ENCODE measurements around the gene KIF6. TPM values are rescaled to one million over a fixed set of nuclear protein-coding genes. Genes with fewer than 3 reads are reported as not detected.

Gene KIF6
- total RNA-seq, 1 donor from 2014 or later = not detected

- DNase-seq (ENCODE audit: low read depth) (no peak), FAIRE-seq (no peak)
- no peak overlapping the region for H3K4me3 ChIP-seq (ENCODE audit: low read depth, low read length)
- H3K36me3 ChIP-seq (ENCODE audit: control insufficient read depth, insufficient read depth, low read length) = no peaks in the 10 kb centered on the region
- no peaks in the 10 kb centered on the region for H3K27me3 ChIP-seq (ENCODE audit: control insufficient read depth, insufficient read depth, low read length)
- TF ChIP-seq CTCF (IDR thresholded peaks at IDR 0.05; ENCODE audit: insufficient read depth, low read length, severe bottlenecking) = no peak
These were observed 349.8 kb downstream of the KIF6 start for GRCh38 chr6:39375405-39375804.

- FAIRE-seq (no peak), DNase-seq (ENCODE audit: low read depth) (no peak)
- no peaks in the 10 kb centered on the region for H3K27me3 ChIP-seq (ENCODE audit: control insufficient read depth, insufficient read depth, low read length)
- H3K36me3 ChIP-seq (ENCODE audit: control insufficient read depth, insufficient read depth, low read length) = no peaks in the 10 kb centered on the region
- no peak overlapping the region for H3K4me3 ChIP-seq (ENCODE audit: low read depth, low read length)
- no peak for TF ChIP-seq CTCF (IDR thresholded peaks at IDR 0.05; ENCODE audit: insufficient read depth, low read length, severe bottlenecking)
These were observed 354.8 kb downstream of the KIF6 start for GRCh38 chr6:39370390-39370789.

GRCh38 chr6:39369987-39370386 lies 355.2 kb downstream of the KIF6 start:
- peak; percentile 27 for TF ChIP-seq CTCF (IDR thresholded peaks at IDR 0.05; ENCODE audit: insufficient read depth, low read length, severe bottlenecking)
- FAIRE-seq = no peak
- Histone ChIP-seq H3K27me3 (ENCODE audit: control insufficient read depth, insufficient read depth, low read length) (no peaks in the 10 kb centered on the region), H3K4me3 (ENCODE audit: low read depth, low read length) (no peak overlapping the region), H3K36me3 (ENCODE audit: control insufficient read depth, insufficient read depth, low read length) (no peaks in the 10 kb centered on the region)
- peak; percentile 2 for DNase-seq (ENCODE audit: low read depth)

- TF ChIP-seq CTCF (IDR thresholded peaks at IDR 0.05; ENCODE audit: insufficient read depth, low read length, severe bottlenecking) = no peak
- H3K4me3 ChIP-seq (ENCODE audit: low read depth, low read length) = no peak overlapping the region
- no peaks in the 10 kb centered on the region for H3K27me3 ChIP-seq (ENCODE audit: control insufficient read depth, insufficient read depth, low read length)
- no peak for FAIRE-seq
- no peak for DNase-seq (ENCODE audit: low read depth)
- H3K36me3 ChIP-seq (ENCODE audit: control insufficient read depth, insufficient read depth, low read length) = no peaks in the 10 kb centered on the region
These were observed 357.5 kb downstream of the KIF6 start for GRCh38 chr6:39367700-39368099.

- no peak for DNase-seq (ENCODE audit: low read depth)
- Histone ChIP-seq H3K4me3 (ENCODE audit: low read depth, low read length) (no peak overlapping the region), H3K27me3 (ENCODE audit: control insufficient read depth, insufficient read depth, low read length) (no peaks in the 10 kb centered on the region), H3K36me3 (ENCODE audit: control insufficient read depth, insufficient read depth, low read length) (no peaks in the 10 kb centered on the region)
- FAIRE-seq = no peak
- no peak for TF ChIP-seq CTCF (IDR thresholded peaks at IDR 0.05; ENCODE audit: insufficient read depth, low read length, severe bottlenecking)
These were observed 358.1 kb downstream of the KIF6 start for GRCh38 chr6:39366931-39367618.

All from bronchial epithelial cell (primary cell).